GM12875 (cell line): Measurements from ENCODE around the gene ELL.

Source experiments
- H3K4me3 ChIP-seq: one replicate; pipeline ENCODE4 v1.5.1; 2011; ENCODE audit warnings: low read depth, low read length, control low read depth
- TF ChIP-seq, protein P1 (sequence below): IDR thresholded peaks from 2 replicates; pipeline ENCODE4 v1.5.1; 2011; ENCODE audit warnings: low read depth, mild to moderate bottlenecking, control low read depth, inconsistent platforms, low read length, moderate library complexity, borderline replicate concordance; ENCODE audit not compliant: insufficient read depth

Gene ELL

DNA sequence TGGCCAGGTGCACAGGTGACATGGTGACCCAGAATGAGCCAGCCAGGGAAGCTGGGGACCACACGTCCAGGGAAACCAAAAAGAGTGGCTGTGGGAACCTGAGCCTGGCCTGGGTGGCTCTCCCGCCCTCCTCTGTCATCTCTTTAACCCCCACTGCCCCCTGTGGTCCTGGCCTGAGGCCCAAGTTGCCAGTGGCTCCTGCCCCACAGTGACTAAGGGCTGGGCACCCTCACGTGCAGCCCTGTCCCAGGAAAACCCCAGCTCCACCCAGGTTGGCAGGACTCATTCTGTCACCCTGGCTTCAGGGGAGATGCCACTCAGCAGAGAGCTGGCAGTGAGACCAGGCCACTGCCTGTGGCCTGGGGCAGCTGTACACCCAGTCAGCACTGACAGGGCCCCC, 53.4 kb downstream of the ELL start:
- TF ChIP-seq, protein P1, sequence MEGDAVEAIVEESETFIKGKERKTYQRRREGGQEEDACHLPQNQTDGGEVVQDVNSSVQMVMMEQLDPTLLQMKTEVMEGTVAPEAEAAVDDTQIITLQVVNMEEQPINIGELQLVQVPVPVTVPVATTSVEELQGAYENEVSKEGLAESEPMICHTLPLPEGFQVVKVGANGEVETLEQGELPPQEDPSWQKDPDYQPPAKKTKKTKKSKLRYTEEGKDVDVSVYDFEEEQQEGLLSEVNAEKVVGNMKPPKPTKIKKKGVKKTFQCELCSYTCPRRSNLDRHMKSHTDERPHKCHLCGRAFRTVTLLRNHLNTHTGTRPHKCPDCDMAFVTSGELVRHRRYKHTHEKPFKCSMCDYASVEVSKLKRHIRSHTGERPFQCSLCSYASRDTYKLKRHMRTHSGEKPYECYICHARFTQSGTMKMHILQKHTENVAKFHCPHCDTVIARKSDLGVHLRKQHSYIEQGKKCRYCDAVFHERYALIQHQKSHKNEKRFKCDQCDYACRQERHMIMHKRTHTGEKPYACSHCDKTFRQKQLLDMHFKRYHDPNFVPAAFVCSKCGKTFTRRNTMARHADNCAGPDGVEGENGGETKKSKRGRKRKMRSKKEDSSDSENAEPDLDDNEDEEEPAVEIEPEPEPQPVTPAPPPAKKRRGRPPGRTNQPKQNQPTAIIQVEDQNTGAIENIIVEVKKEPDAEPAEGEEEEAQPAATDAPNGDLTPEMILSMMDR, result no peak
- no peak overlapping the region for H3K4me3 ChIP-seq

DNA sequence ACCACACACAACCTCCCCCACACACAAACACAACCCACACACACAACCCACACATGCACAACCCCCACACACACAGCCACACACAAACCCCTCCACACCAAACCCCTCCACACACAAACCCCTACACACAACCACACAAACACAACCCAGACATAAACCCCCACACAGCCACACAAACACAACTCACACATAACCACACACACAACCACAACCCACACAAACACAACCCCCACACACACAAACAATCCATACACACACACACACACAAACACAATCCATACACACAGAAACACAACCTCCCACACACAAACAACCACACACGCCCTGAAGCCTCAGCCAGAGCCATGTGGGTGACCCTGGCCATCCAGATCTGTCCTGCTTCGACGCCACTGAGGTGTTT, 53.9 kb downstream of the ELL start:
- TF ChIP-seq, protein P1, result no peak
- H3K4me3 ChIP-seq, result no peak overlapping the region

DNA sequence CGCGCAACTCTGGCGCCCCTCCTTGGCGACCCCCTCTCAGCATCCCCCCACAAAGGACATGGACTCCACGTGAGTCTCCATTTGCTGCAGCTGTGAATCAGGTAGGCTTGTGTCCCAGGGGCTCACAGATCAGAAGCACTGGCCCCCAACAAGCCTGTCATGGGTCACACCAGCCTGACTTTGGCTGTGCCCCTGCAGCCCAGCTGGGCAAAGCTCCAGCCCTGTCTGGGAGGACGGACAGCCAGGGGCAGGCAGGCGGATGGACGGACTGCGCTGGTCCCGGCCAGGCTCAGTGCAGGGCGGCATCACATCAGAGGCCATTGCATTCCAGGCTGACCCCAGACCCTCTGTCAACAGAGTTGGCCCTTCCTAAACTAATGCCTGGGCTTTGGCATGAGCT, 55.5 kb downstream of the ELL start:
- TF ChIP-seq, protein P1, result no peak
- H3K4me3 ChIP-seq, result no peak overlapping the region

DNA sequence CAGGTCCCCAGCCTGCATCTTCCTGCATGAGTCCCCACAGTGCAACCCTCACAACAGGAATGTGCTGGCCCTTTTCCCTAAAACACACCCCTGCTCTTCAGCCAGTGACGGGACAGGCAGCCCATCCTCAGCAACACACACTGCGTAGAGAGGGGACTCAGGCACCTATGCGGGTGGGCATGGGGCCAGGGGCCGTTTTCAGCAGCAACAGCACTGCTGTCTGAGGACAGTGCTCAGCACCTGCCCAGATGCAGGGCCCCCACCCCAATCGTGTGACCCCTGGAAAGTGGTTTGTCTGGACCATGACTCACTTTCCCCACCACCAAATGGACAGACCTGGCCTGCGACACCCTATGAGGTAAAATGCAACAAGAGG, 55.9 kb downstream of the ELL start:
- TF ChIP-seq, protein P1, result no peak
- no peak overlapping the region for H3K4me3 ChIP-seq

DNA sequence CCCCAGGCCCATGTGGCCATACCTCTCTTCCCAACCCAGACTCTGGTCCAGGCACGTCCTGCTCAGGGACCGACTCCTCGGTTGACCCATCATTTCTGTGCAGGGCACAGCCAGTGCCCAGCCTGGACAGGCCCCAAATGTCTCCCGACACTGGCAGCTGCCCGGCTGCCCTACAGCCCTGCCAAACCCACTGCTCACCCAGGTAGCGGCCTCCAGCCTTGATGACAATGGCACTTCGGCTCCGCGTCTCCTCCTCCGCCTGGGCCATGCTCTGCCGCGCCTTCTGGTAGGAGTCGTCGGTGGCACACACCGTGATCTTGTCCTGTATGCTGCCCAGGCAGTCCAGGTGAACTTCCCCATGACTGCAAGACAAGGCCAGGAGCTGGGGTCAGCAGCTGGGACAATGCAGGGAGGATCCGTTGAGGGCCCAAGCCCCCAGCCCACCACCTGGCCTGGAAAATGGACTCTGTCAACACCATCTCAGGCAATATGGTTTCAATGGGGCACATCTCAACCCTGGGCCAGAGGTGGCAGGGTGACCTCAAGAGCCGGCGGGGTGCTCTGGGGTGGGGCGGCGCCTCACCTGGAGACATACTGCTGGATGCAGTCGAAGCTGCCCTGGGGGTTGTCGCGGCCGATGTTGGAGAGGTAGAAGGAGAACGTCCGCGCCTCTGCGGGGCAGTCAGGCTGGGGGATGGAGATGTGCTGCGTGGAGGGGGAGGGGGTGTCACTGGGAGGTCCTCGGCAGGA, 56.5 kb downstream of the ELL start:
- no peak overlapping the region for H3K4me3 ChIP-seq
- TF ChIP-seq, protein P1, result no peak

DNA sequence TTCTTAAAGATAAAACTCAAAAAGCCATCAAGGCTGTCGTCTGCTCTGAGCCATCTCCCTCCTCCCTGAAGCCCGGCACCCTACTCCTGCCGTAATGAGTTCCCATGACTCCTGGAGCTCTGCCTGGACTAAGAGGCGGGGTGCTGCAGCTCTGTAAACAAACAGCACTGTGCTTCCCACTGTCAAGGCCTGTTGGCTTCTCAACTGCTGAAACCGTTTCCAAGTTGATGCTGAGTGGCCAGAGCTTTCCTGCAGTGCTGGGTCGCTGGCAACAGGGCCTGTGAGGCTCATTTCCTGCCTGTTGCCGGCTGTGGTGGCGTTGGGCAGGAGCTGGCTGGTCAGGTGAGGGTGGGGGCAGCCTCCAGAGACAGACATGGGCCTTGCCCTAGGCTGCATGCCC, 57.2 kb downstream of the ELL start:
- no peak overlapping the region for H3K4me3 ChIP-seq
- TF ChIP-seq, protein P1, result no peak

DNA sequence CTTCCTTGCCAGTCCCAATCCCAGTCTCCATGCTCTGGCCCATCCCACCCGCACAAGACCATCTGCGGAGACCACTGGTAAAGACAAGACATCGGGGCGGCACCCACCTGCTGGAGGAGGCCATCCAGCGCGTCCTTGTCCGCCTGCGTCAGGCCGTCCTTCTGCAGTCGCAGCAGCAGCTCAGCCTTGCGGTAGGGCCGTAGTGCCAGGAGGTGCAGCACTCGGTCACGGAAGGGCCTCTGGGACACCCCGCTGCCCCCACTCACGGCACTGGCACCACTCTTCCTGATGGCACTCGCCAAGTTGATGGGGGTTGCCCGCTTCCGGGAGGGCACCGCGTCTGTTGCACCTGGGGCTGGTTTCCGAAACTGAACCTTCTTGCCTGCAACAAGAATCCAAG, 60.4 kb downstream of the ELL start:
- no peak overlapping the region for H3K4me3 ChIP-seq
- TF ChIP-seq, protein P1, result no peak
